PC-9 (cell line): ENCODE data around the gene PI4K2B. TPM values are rescaled to one million over a fixed set of nuclear protein-coding genes. Genes with fewer than 3 reads are reported as not detected.

ENCODE experiments used
- BruUV-seq: library from RNA; stranded (reverse); fragments of 400-500 nt; replicated peaks from 2 replicates; lab custom pipeline; 2021; lab: Mats Ljungman, UMichigan
- CTCF ChIA-PET: fragments of 300-600 bp; sonication (Branson Sonifier 250); formaldehyde crosslinking; loops from one replicate; lab custom pipeline; 2022; ENCODE audit warnings: antibody characterized with exemption; lab: Charles Lee
- POLR2A ChIA-PET: fragments of 300-600 bp; sonication (Branson Sonifier 250); formaldehyde crosslinking; loops from one replicate; lab custom pipeline; 2022; ENCODE audit warnings: antibody characterized with exemption; ENCODE audit not compliant: unreplicated experiment; lab: Charles Lee
- DNase-seq, 2 experiments: peaks; one replicate each; pipeline versions ENCODE4 v3.0.0 to v3.0.0-alpha.2; 2015 to 2022; ENCODE audit warnings: mixed read lengths in 1 of 2
- H2AFZ ChIP-seq: fragments of 200-600 bp; sonication (generic); 2 replicates; pipeline ENCODE4 v1.8.1; 2017; ENCODE audit warnings: antibody characterized with exemption
- H3F3A ChIP-seq: fragments of 200-600 bp; sonication (generic); 2 replicates; pipeline ENCODE4 v1.8.1; 2017; ENCODE audit warnings: antibody characterized with exemption, mild to moderate bottlenecking, low read depth; ENCODE audit not compliant: insufficient read depth
- H3K27ac ChIP-seq: fragments of 200-600 bp; sonication (generic); 2 replicates; pipeline ENCODE4 v1.6.1; 2016; ENCODE audit warnings: mixed run types
- H3K27me3 ChIP-seq: fragments of 200-600 bp; sonication (generic); 2 replicates; pipeline ENCODE4 v1.6.1; 2016; ENCODE audit warnings: low read depth, mixed run types; ENCODE audit not compliant: insufficient read depth
- H3K36me3 ChIP-seq: fragments of 200-600 bp; sonication (generic); 2 replicates; pipeline ENCODE4 v1.6.1; 2016; ENCODE audit warnings: low read depth, mixed run types
- H3K4me1 ChIP-seq: fragments of 200-600 bp; sonication (generic); replicated peaks from 2 replicates; pipeline ENCODE4 v1.6.1; 2016; ENCODE audit warnings: mixed run types; ENCODE audit not compliant: insufficient read depth
- H3K4me2 ChIP-seq: fragments of 200-600 bp; sonication (generic); 2 replicates; pipeline ENCODE4 v1.6.1; 2017; ENCODE audit warnings: mixed run types
- H3K4me3 ChIP-seq: fragments of 200-600 bp; sonication (generic); 2 replicates; pipeline ENCODE4 v1.6.1; 2016; ENCODE audit warnings: mixed run types
- H3K79me2 ChIP-seq: fragments of 200-600 bp; sonication (generic); 2 replicates; pipeline ENCODE4 v1.6.1; 2017; ENCODE audit warnings: low read depth, mixed run types
- H3K9me2 ChIP-seq: fragments of 200-600 bp; sonication (generic); 2 replicates; pipeline ENCODE4 v1.8.1; 2017; ENCODE audit warnings: mild to moderate bottlenecking; ENCODE audit not compliant: insufficient read depth
- H3K9me3 ChIP-seq: fragments of 200-600 bp; sonication (generic); 2 replicates; pipeline ENCODE4 v1.8.1; 2016; ENCODE audit warnings: low read depth; ENCODE audit not compliant: insufficient read depth
- H4K20me1 ChIP-seq: fragments of 200-600 bp; sonication (generic); 2 replicates; pipeline ENCODE4 v1.8.1; 2017; ENCODE audit not compliant: insufficient read depth
- CTCF ChIP-seq: fragments of 200-600 bp; sonication (generic); conservative IDR thresholded peaks from 2 replicates; pipeline ENCODE4 v1.6.1; 2017; ENCODE audit warnings: mixed run types, antibody characterized with exemption, mild to moderate bottlenecking, moderate library complexity
- EZH2 ChIP-seq: fragments of 200-600 bp; sonication (generic); IDR thresholded peaks from 2 replicates; pipeline ENCODE4 v1.8.0; 2017; ENCODE audit warnings: antibody characterized with exemption, low read depth
- intact Hi-C: fragments of 100-400 bp; cut with micrococcal nuclease; formaldehyde crosslinking; loops from one replicate; pipeline ENCODE4 v1.10.0; 2022; ENCODE audit not compliant: unreplicated experiment
- total RNA-seq: library from RNA; stranded (reverse); gene quantifications from 2 replicates; pipeline ENCODE4 v1.2.3, GENCODE V29; 2021

The PI4K2B gene
- total RNA-seq, 1 experiment from 2014 or later = 19.3 TPM

GRCh38 chr4:25258980-25259578, 25.2 kb downstream of the PI4K2B start:
- Histone ChIP-seq H3K36me3 (no peaks in the 10 kb centered on the region), H3K4me1 (no peaks in the 10 kb centered on the region), H3K4me2 (no peak overlapping the region), H3K9me2 (no peaks in the 10 kb centered on the region), H3F3A (no peaks in the 10 kb centered on the region), H4K20me1 (no peaks in the 10 kb centered on the region), H3K27ac (no peak overlapping the region), H3K9me3 (no peaks in the 10 kb centered on the region), H2AFZ (no peak overlapping the region), H3K27me3 (no peaks in the 10 kb centered on the region), H3K79me2 (no peaks in the 10 kb centered on the region), H3K4me3 (no peak overlapping the region)
- no TSS peak for BruUV-seq
- POLR2A ChIA-PET = interaction anchor here (0.7 kb wide), 1 partner anchor 53 kb away, joined by 6 read pairs; no protein-coding TSS in a partner anchor
- intact Hi-C loops = no loop called here
- CTCF ChIA-PET = no interaction called here
- DNase-seq = no peak
- TF ChIP-seq CTCF = no peak
- TF ChIP-seq EZH2 = no peak

GRCh38 chr4:25271866-25272265, 38.0 kb downstream of the PI4K2B start:
- H3K27me3 ChIP-seq = no peaks in the 10 kb centered on the region
- no peaks in the 10 kb centered on the region for H3F3A ChIP-seq
- no peaks in the 10 kb centered on the region for H3K36me3 ChIP-seq
- intact Hi-C loops = no loop called here
- no TSS peak for BruUV-seq
- H3K27ac ChIP-seq = no peak overlapping the region
- ChIA-PET CTCF (no interaction called here), POLR2A (no interaction called here)
- no peak for TF ChIP-seq EZH2
- TF ChIP-seq CTCF = no peak
- DNase-seq = no peak
- H3K4me3 ChIP-seq = no peak overlapping the region
- H4K20me1 ChIP-seq = no peaks in the 10 kb centered on the region
- no peak overlapping the region for H3K4me2 ChIP-seq
- H3K9me3 ChIP-seq = no peaks in the 10 kb centered on the region
- no peaks in the 10 kb centered on the region for H3K79me2 ChIP-seq
- H3K4me1 ChIP-seq = no peaks in the 10 kb centered on the region
- no peak overlapping the region for H2AFZ ChIP-seq
- no peaks in the 10 kb centered on the region for H3K9me2 ChIP-seq

GRCh38 chr4:25280210-25280609, 46.4 kb downstream of the PI4K2B start:
- H3K4me3 ChIP-seq = no peak overlapping the region
- no peaks in the 10 kb centered on the region for H3K79me2 ChIP-seq
- no TSS peak for BruUV-seq
- no peaks in the 10 kb centered on the region for H4K20me1 ChIP-seq
- TF ChIP-seq EZH2 (no peak), CTCF (no peak)
- H3K27me3 ChIP-seq = no peaks in the 10 kb centered on the region
- H3K36me3 ChIP-seq = no peaks in the 10 kb centered on the region
- H3K27ac ChIP-seq = no peak overlapping the region
- no peak for DNase-seq
- H3K4me1 ChIP-seq = peaks cover 15% of the 10 kb centered on the region
- no peaks in the 10 kb centered on the region; the same call in 1 of the 2 replicates for H3F3A ChIP-seq
- CTCF ChIA-PET = no interaction called here
- POLR2A ChIA-PET = no interaction called here
- no peaks in the 10 kb centered on the region for H3K9me2 ChIP-seq
- no peak overlapping the region for H2AFZ ChIP-seq
- no peak overlapping the region for H3K4me2 ChIP-seq
- intact Hi-C loops = no loop called here
- H3K9me3 ChIP-seq = no peaks in the 10 kb centered on the region
